Endothelial cell of umbilical vein (primary cell): ENCODE results near the gene LRTM2.

Experiments used
- CTCF ChIP-seq, 2 donors: IDR thresholded peaks; 1 replicate in 1 of 2; 2 replicates in 1 of 2; pipeline ENCODE4 v1.5.1; 2011; ENCODE audit warnings: low read length in 2 of 2, mild to moderate bottlenecking in 2 of 2, moderate library complexity in 2 of 2, control low read depth in 1 of 2, inconsistent platforms in 1 of 2, low read depth in 1 of 2; ENCODE audit not compliant: insufficient read depth in 1 of 2; ENCODE audit errors: extremely low read depth in 1 of 2
- POLR2AphosphoS5 ChIP-seq: IDR thresholded peaks from 2 replicates; pipeline ENCODE4 v1.6.1; 2012; ENCODE audit warnings: low read depth, mild to moderate bottlenecking, control low read depth, low read length, moderate library complexity; ENCODE audit not compliant: insufficient read depth

DNA sequence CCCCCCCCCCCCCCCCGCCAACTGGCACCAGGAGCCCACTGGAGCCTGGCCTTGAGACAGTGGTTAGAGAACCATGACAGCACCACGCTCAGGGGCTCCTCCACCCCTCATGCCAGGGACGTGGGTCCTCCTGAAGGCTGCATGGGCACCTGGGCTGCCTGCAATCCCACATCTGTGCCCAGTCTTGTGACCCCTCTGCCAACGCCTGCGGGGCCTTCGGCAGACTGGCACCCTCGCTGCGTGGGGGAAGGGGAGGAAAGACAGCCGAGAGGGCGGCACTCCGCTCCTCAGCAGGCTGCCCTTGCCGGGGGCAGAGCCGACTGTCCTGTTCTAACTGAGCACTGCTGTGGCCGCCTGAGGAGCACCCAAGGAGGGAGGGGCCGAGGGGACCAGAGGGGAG lies 6.0 kb downstream of the LRTM2 start:
- TF ChIP-seq CTCF (IDR thresholded peaks at IDR 0.05; ENCODE audit: extremely low read depth in 1 of 2, insufficient read depth in 1 of 2, low read depth in 1 of 2, low read length in 2 of 2) (no peak), POLR2AphosphoS5 (no peak)
